HepG2 (cell line): Measurements from ENCODE around the gene PTGIS. TPM values are rescaled to one million over a fixed set of nuclear protein-coding genes. Genes with fewer than 3 reads are reported as not detected.

Experiments used
- FOSL2 ChIP-seq: sonication (generic); formaldehyde crosslinking; IDR thresholded peaks from 2 replicates; pipeline ENCODE4 v1.4.0; 2020; ENCODE audit warnings: missing genetic modification reagents
- FOXK1 ChIP-seq: sonication (generic); formaldehyde crosslinking; IDR thresholded peaks from 2 replicates; pipeline ENCODE4 v1.4.0; 2020; ENCODE audit warnings: low read depth, missing genetic modification reagents, borderline replicate concordance
- IKZF4 ChIP-seq: sonication (generic); formaldehyde crosslinking; IDR thresholded peaks from 2 replicates; pipeline ENCODE4 v1.5.1; 2020; ENCODE audit warnings: borderline replicate concordance, mild to moderate bottlenecking, low read depth, missing genetic modification reagents; ENCODE audit errors: not compliant biosample characterization
- KDM4B ChIP-seq: sonication (generic); formaldehyde crosslinking; IDR thresholded peaks from 2 replicates; pipeline ENCODE4 v1.4.0; 2020; ENCODE audit warnings: missing genetic modification reagents
- KMT2A ChIP-seq: sonication (generic); formaldehyde crosslinking; IDR thresholded peaks from 2 replicates; pipeline ENCODE4 v1.4.0; 2020; ENCODE audit warnings: missing genetic modification reagents
- KMT2B ChIP-seq: IDR thresholded peaks from 2 replicates; pipeline ENCODE4 v1.6.1; 2016; ENCODE audit warnings: missing genetic modification reagents, missing compliant biosample characterization
- MED13 ChIP-seq: sonication (generic); formaldehyde crosslinking; IDR thresholded peaks from 2 replicates; pipeline ENCODE4 v1.5.0; 2020; ENCODE audit warnings: missing genetic modification reagents
- PAWR ChIP-seq: sonication (generic); formaldehyde crosslinking; IDR thresholded peaks from 2 replicates; pipeline ENCODE4 v1.4.0; 2020; ENCODE audit warnings: missing genetic modification reagents, mild to moderate bottlenecking, borderline replicate concordance
- PRMT3 ChIP-seq: sonication (generic); formaldehyde crosslinking; IDR thresholded peaks from 2 replicates; pipeline ENCODE4 v1.8.1; 2022; ENCODE audit warnings: low read depth, mild to moderate bottlenecking, moderate library complexity, missing genetic modification reagents, borderline replicate concordance
- ZNF17 ChIP-seq: sonication (generic); formaldehyde crosslinking; IDR thresholded peaks from 2 replicates; pipeline ENCODE4 v1.5.0; 2020; ENCODE audit warnings: mild to moderate bottlenecking, missing genetic modification reagents
- ZNF3 ChIP-seq: IDR thresholded peaks from 2 replicates; pipeline ENCODE4 v1.7.0; 2017; ENCODE audit warnings: inconsistent platforms
- ZNF432 ChIP-seq: sonication (generic); formaldehyde crosslinking; IDR thresholded peaks from 2 replicates; pipeline ENCODE4 v1.5.0; 2020; ENCODE audit warnings: missing genetic modification reagents, mild to moderate bottlenecking, borderline replicate concordance
- ZNF451 ChIP-seq: sonication (generic); formaldehyde crosslinking; IDR thresholded peaks from 2 replicates; pipeline ENCODE4 v1.5.0; 2020; ENCODE audit warnings: mild to moderate bottlenecking, missing genetic modification reagents
- ZNF510 ChIP-seq: sonication (generic); formaldehyde crosslinking; IDR thresholded peaks from 2 replicates; pipeline ENCODE4 v1.4.0; 2020; ENCODE audit warnings: low read depth, mild to moderate bottlenecking, missing genetic modification reagents
- ZNF75D ChIP-seq: sonication (generic); formaldehyde crosslinking; IDR thresholded peaks from 2 replicates; pipeline ENCODE4 v1.8.1; 2023; ENCODE audit warnings: missing genetic modification reagents, mild to moderate bottlenecking, borderline replicate concordance
- ZNF878 ChIP-seq: sonication (generic); formaldehyde crosslinking; IDR thresholded peaks from 2 replicates; pipeline ENCODE4 v1.8.1; 2023; ENCODE audit warnings: mild to moderate bottlenecking, missing genetic modification reagents, moderate library complexity
- polyA plus RNA-seq, 8 experiments: library from polyadenylated mRNA; depleted of rRNA in 3 of 8; stranded (reverse) in 7 of 8; unstranded in 1 of 8; fragments of >200 nt; fragmentation: Illumina TruSeq in 4 of 8; extraction: Trizol in 4 of 8; gene quantifications; 2 replicates each; pipeline versions ENCODE4 v1.2.1 to v1.2.3, GENCODE V29; 2011 to 2016; ENCODE audit warnings: low read depth in 4 of 8, missing spikeins in 1 of 8, mixed read lengths in 1 of 8; ENCODE audit not compliant: insufficient read depth in 1 of 8
- total RNA-seq, 5 experiments: library from RNA; depleted of rRNA; stranded (reverse); fragments of >200 nt; fragmentation: Illumina TruSeq; extraction: Trizol; gene quantifications; 2 replicates each; pipeline ENCODE4 v1.2.3, GENCODE V29; 2016; ENCODE audit warnings: low read depth in 1 of 5
- TF ChIP-seq, protein P1 (sequence below): sonication (generic); formaldehyde crosslinking; IDR thresholded peaks from 2 replicates; pipeline ENCODE4 v1.4.0; 2020; ENCODE audit warnings: missing genetic modification reagents, mild to moderate bottlenecking, borderline replicate concordance
- TF ChIP-seq, protein P2 (sequence below): sonication (generic); formaldehyde crosslinking; IDR thresholded peaks from 2 replicates; pipeline ENCODE4 v1.5.1; 2020; ENCODE audit warnings: missing genetic modification reagents, mild to moderate bottlenecking, borderline replicate concordance
- TF ChIP-seq, protein P3 (sequence below): sonication (generic); formaldehyde crosslinking; IDR thresholded peaks from 2 replicates; pipeline ENCODE4 v1.4.0; 2020; ENCODE audit warnings: missing genetic modification reagents
- TF ChIP-seq, protein P4 (sequence below): sonication (generic); formaldehyde crosslinking; IDR thresholded peaks from 2 replicates; pipeline ENCODE4 v1.4.0; 2020; ENCODE audit warnings: missing genetic modification reagents

Gene PTGIS
- total and polyA plus RNA-seq, 2 of the 13 experiments (the other 11 are each of a cell fraction or from before 2014, with no cell fraction given): not detected

DNA sequence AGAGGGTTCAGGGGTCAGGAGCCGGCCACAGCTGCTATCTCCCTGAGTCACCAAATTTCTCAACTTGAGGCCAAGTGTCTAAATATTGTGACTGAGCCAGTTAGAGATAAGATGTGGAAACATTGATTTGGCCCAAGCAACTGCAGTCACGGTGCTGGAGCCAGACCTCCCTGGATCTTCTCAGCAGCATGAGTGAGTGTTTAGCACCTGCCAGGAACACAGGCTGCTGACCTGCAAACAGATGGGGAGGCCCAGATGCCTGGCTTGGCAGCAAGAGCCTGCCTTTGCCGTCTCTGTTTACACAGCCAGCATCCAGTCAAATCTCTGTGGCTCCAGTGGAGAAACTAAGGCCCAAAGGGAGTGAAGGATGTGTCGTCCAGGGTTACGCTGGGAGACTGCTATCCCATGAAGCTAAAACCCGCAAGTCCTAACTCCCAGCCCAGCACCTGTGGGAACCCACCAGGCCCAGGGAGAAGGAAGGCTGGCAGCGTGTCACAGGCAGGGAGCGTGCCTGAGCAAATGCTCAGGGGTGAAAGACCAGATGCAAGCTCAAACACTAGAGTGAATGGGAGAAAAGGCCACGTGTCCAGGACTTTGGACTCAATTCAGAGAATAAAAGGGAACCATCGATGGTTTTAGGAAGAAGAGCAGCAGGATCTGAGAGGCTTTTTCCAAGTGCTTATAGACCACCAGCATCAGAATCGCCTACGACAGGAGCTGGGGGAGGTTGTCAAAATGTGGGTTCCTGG, 15.9 kb upstream of the PTGIS start (continued):
- TF ChIP-seq ZNF510: peak; percentile 76; the same call in 1 of the 2 replicates
- no peak; the same call in 1 of the 2 replicates for TF ChIP-seq MED13 (CRISPR knock-in tag)
- TF ChIP-seq ZNF878: no peak
- TF ChIP-seq ZNF17 (CRISPR knock-in tag): no peak
- TF ChIP-seq ZNF75D (CRISPR knock-in tag): no peak
- peak; percentile 88 for TF ChIP-seq KDM4B (CRISPR knock-in tag)
- TF ChIP-seq ZNF451: peak; percentile 80; the same call in 1 of the 2 replicates
- TF ChIP-seq IKZF4 (CRISPR knock-in tag): no peak
- TF ChIP-seq, protein P1, sequence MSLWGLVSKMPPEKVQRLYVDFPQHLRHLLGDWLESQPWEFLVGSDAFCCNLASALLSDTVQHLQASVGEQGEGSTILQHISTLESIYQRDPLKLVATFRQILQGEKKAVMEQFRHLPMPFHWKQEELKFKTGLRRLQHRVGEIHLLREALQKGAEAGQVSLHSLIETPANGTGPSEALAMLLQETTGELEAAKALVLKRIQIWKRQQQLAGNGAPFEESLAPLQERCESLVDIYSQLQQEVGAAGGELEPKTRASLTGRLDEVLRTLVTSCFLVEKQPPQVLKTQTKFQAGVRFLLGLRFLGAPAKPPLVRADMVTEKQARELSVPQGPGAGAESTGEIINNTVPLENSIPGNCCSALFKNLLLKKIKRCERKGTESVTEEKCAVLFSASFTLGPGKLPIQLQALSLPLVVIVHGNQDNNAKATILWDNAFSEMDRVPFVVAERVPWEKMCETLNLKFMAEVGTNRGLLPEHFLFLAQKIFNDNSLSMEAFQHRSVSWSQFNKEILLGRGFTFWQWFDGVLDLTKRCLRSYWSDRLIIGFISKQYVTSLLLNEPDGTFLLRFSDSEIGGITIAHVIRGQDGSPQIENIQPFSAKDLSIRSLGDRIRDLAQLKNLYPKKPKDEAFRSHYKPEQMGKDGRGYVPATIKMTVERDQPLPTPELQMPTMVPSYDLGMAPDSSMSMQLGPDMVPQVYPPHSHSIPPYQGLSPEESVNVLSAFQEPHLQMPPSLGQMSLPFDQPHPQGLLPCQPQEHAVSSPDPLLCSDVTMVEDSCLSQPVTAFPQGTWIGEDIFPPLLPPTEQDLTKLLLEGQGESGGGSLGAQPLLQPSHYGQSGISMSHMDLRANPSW (CRISPR knock-in tag): peak; percentile 92; the same call in 1 of the 2 replicates
- TF ChIP-seq ZNF432 (CRISPR knock-in tag): no peak
- TF ChIP-seq, protein P2, sequence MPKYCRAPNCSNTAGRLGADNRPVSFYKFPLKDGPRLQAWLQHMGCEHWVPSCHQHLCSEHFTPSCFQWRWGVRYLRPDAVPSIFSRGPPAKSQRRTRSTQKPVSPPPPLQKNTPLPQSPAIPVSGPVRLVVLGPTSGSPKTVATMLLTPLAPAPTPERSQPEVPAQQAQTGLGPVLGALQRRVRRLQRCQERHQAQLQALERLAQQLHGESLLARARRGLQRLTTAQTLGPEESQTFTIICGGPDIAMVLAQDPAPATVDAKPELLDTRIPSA (CRISPR knock-in tag): no peak
- TF ChIP-seq PRMT3 (CRISPR knock-in tag): no peak
- TF ChIP-seq FOXK1 (CRISPR knock-in tag): peak; percentile 27; the same call in 1 of the 2 replicates
- no peak; the same call in 1 of the 2 replicates for TF ChIP-seq ZNF3 (CRISPR knock-in tag)
- TF ChIP-seq, protein P3, sequence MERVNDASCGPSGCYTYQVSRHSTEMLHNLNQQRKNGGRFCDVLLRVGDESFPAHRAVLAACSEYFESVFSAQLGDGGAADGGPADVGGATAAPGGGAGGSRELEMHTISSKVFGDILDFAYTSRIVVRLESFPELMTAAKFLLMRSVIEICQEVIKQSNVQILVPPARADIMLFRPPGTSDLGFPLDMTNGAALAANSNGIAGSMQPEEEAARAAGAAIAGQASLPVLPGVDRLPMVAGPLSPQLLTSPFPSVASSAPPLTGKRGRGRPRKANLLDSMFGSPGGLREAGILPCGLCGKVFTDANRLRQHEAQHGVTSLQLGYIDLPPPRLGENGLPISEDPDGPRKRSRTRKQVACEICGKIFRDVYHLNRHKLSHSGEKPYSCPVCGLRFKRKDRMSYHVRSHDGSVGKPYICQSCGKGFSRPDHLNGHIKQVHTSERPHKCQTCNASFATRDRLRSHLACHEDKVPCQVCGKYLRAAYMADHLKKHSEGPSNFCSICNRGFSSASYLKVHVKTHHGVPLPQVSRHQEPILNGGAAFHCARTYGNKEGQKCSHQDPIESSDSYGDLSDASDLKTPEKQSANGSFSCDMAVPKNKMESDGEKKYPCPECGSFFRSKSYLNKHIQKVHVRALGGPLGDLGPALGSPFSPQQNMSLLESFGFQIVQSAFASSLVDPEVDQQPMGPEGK (CRISPR knock-in tag): peak; percentile 70
- peak; percentile 97 for TF ChIP-seq FOSL2 (CRISPR knock-in tag)
- peak; percentile 79 for TF ChIP-seq KMT2A
- TF ChIP-seq, protein P4, sequence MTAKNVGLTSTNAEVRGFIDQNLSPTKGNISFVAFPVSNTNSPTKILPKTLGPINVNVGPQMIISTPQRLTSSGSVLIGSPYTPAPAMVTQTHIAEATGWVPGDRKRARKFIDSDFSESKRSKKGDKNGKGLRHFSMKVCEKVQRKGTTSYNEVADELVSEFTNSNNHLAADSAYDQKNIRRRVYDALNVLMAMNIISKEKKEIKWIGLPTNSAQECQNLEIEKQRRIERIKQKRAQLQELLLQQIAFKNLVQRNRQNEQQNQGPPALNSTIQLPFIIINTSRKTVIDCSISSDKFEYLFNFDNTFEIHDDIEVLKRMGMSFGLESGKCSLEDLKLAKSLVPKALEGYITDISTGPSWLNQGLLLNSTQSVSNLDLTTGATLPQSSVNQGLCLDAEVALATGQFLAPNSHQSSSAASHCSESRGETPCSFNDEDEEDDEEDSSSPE (CRISPR knock-in tag): peak; percentile 70
- TF ChIP-seq KMT2B (CRISPR knock-in tag): peak; percentile 45
- TF ChIP-seq PAWR (CRISPR knock-in tag): peak; percentile 53; the same call in 1 of the 2 replicates
